Loucy (cell line): ENCODE measurements around the gene PKD1L1.

Experiments
- EZH2phosphoT487 ChIP-seq: fragments of 200-600 bp; IDR thresholded peaks from 2 replicates; pipeline ENCODE4 v1.6.1; 2018; ENCODE audit warnings: antibody characterized with exemption, mild to moderate bottlenecking, moderate library complexity, borderline replicate concordance
- TF ChIP-seq, protein P1 (sequence below): fragments of 200-600 bp; sonication (generic); conservative IDR thresholded peaks from 2 replicates; pipeline ENCODE4 v1.5.1; 2014; ENCODE audit warnings: mild to moderate bottlenecking, antibody characterized with exemption, low read length

DNA sequence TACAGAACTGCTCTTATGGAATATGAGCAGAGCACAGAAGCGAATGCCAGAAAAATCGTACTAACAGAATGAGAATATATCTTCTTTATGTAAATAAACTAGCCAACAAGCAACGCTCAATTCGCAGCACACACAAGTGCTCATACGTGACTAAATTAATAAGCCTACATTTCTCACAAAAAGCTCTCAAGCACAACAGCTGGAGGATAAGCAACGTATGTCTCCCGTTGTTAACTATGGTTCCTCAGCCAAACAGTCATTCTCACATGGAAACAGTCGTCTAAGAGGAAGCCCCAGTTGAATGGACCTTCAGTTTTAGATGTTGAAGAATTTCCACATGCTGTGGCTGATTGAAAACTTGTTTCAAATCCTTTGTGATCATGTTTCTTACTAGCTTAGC lies 110.4 kb downstream of the PKD1L1 start:
- TF ChIP-seq, protein P1, sequence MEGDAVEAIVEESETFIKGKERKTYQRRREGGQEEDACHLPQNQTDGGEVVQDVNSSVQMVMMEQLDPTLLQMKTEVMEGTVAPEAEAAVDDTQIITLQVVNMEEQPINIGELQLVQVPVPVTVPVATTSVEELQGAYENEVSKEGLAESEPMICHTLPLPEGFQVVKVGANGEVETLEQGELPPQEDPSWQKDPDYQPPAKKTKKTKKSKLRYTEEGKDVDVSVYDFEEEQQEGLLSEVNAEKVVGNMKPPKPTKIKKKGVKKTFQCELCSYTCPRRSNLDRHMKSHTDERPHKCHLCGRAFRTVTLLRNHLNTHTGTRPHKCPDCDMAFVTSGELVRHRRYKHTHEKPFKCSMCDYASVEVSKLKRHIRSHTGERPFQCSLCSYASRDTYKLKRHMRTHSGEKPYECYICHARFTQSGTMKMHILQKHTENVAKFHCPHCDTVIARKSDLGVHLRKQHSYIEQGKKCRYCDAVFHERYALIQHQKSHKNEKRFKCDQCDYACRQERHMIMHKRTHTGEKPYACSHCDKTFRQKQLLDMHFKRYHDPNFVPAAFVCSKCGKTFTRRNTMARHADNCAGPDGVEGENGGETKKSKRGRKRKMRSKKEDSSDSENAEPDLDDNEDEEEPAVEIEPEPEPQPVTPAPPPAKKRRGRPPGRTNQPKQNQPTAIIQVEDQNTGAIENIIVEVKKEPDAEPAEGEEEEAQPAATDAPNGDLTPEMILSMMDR = no peak
- no peak for TF ChIP-seq EZH2phosphoT487
